OCI-LY1 (cell line): ENCODE measurements around the gene PBOV1.

ENCODE experiments used
- CTCF ChIP-seq: fragments of 200-600 bp; sonication (generic), shearing (Covaris generic); IDR thresholded peaks from 2 replicates; pipeline ENCODE4 v1.5.1; 2017; ENCODE audit warnings: mild to moderate bottlenecking, antibody characterized with exemption, low read length, moderate library complexity, mixed read lengths
- EZH2 ChIP-seq: fragments of 200-600 bp; sonication (generic), shearing (Covaris generic); IDR thresholded peaks from 2 replicates; pipeline ENCODE4 v1.8.0; 2017; ENCODE audit warnings: borderline replicate concordance, mixed run types, mild to moderate bottlenecking, antibody characterized with exemption, low read length, moderate library complexity, mixed read lengths

- no peak for TF ChIP-seq CTCF
- no peak for TF ChIP-seq EZH2
Observed at GRCh38 chr6:138235693-138236092, 17.4 kb upstream of the PBOV1 start.
